Cardiac muscle cell (in vitro differentiated cells and primary cell): ENCODE results near the gene JAKMIP2. TPM values are rescaled to one million over a fixed set of nuclear protein-coding genes. Genes with fewer than 3 reads are reported as not detected.
A peak's percentile ranks its signal among the peaks of the same experiment; 100 is the strongest.
"Not testable (repeated sequence)": the region's sequence is repeated elsewhere in the genome, so short reads cannot be mapped to it uniquely, and the experiment has no call there.

Experiments used
- DNase-seq, 2 donors: peaks; one replicate each; pipeline versions ENCODE4 v3.0.0 to v3.0.0-alpha.2; 2010 to 2017; ENCODE audit warnings: low read depth in 1 of 2, low spot score in 1 of 2
- H3K27ac ChIP-seq: fragments of 200-600 bp; sonication (generic); 2 replicates; pipeline ENCODE4 v1.5.1; 2016
- H3K27me3 ChIP-seq: fragments of 200-600 bp; sonication (generic); 2 replicates; pipeline ENCODE4 v1.6.0; 2016; ENCODE audit warnings: control low read depth
- H3K36me3 ChIP-seq: fragments of 200-600 bp; sonication (generic); 2 replicates; pipeline ENCODE4 v1.5.1; 2016; ENCODE audit warnings: control low read depth
- H3K4me1 ChIP-seq: fragments of 200-600 bp; sonication (generic); 2 replicates; pipeline ENCODE4 v1.8.1; 2017; ENCODE audit warnings: low read depth, mild to moderate bottlenecking, mixed run types
- H3K4me3 ChIP-seq: fragments of 200-600 bp; sonication (generic); 2 replicates; pipeline ENCODE4 v1.5.1; 2016; ENCODE audit warnings: mild to moderate bottlenecking
- H3K9me3 ChIP-seq: fragments of 200-600 bp; sonication (generic); 2 replicates; pipeline ENCODE4 v1.5.1; 2017; ENCODE audit warnings: low read depth, mild to moderate bottlenecking, control low read depth
- CTCF ChIP-seq: IDR thresholded peaks from 2 replicates; pipeline ENCODE4 v1.5.1; 2012; ENCODE audit warnings: low read depth, mild to moderate bottlenecking, low read length
- polyA plus RNA-seq: library from polyadenylated mRNA; unstranded; fragments of >200 nt; fragmentation: Nextera tagmentation; extraction: Ambion mirVana; gene quantifications from 2 replicates; pipeline ENCODE4 v1.2.1, GENCODE V29; 2016
- total RNA-seq: library from RNA; depleted of rRNA; stranded (reverse); fragments of >200 nt; gene quantifications from 2 replicates; pipeline ENCODE4 v1.2.3, GENCODE V29; 2016

Gene JAKMIP2
- total and polyA plus RNA-seq, 2 experiments from 2014 or later: 14.5 to 15.9 TPM

GRCh38 chr5:147558826-147559225, 223.7 kb downstream of the JAKMIP2 start:
- H3K4me1 ChIP-seq: peaks cover 9% of the 10 kb centered on the region
- H3K9me3 ChIP-seq: no peaks in the 10 kb centered on the region
- H3K27me3 ChIP-seq: no peaks in the 10 kb centered on the region
- peak; percentile 83 for TF ChIP-seq CTCF
- no peaks in the 10 kb centered on the region for H3K36me3 ChIP-seq
- peak; percentile 74 to 88 for DNase-seq
- H3K4me3 ChIP-seq: no peak overlapping the region
- H3K27ac ChIP-seq: no peak overlapping the region

- peak in 1 of 2 donors; percentile 80 for DNase-seq
- H3K27me3 ChIP-seq: no peaks in the 10 kb centered on the region
- TF ChIP-seq CTCF: no peak
- H3K4me3 ChIP-seq: no peak overlapping the region
- no peaks in the 10 kb centered on the region for H3K36me3 ChIP-seq
- no peak overlapping the region for H3K27ac ChIP-seq
- no peaks in the 10 kb centered on the region for H3K9me3 ChIP-seq
- H3K4me1 ChIP-seq: peaks cover 9% of the 10 kb centered on the region
These were observed 224.4 kb downstream of the JAKMIP2 start for GRCh38 chr5:147557876-147558745.

- no peak for DNase-seq
- no peak overlapping the region for H3K27ac ChIP-seq
These were observed 227.4 kb downstream of the JAKMIP2 start for GRCh38 chr5:147555176-147555575.

GRCh38 chr5:147554261-147554817, 228.2 kb downstream of the JAKMIP2 start:
- Histone ChIP-seq H3K9me3 (no peaks in the 10 kb centered on the region), H3K4me1 (peaks cover 9% of the 10 kb centered on the region), H3K36me3 (no peaks in the 10 kb centered on the region), H3K27me3 (no peaks in the 10 kb centered on the region), H3K27ac (no peak overlapping the region), H3K4me3 (no peak overlapping the region)
- no peak for TF ChIP-seq CTCF
- DNase-seq: peak in 1 of 2 donors; percentile 89

More at GRCh38 chr5:147555176-147555575, 227.4 kb downstream of the JAKMIP2 start:
- Histone ChIP-seq H3K36me3 (no peaks in the 10 kb centered on the region), H3K9me3 (no peaks in the 10 kb centered on the region), H3K4me3 (no peak overlapping the region), H3K4me1 (peaks cover 9% of the 10 kb centered on the region), H3K27me3 (no peaks in the 10 kb centered on the region)
- TF ChIP-seq CTCF: no peak

GRCh38 chr5:147553817-147554216, 228.7 kb downstream of the JAKMIP2 start:
- not testable (repeated sequence) for H3K9me3 ChIP-seq, H3K4me1 ChIP-seq, H3K36me3 ChIP-seq, H3K27ac ChIP-seq, H3K4me3 ChIP-seq, DNase-seq, H3K27me3 ChIP-seq

- Histone ChIP-seq H3K27ac (no peak overlapping the region), H3K4me1 (peaks cover 5% of the 10 kb centered on the region), H3K36me3 (no peaks in the 10 kb centered on the region), H3K4me3 (no peak overlapping the region), H3K27me3 (no peaks in the 10 kb centered on the region), H3K9me3 (no peaks in the 10 kb centered on the region)
- no peak for DNase-seq
- TF ChIP-seq CTCF: no peak
These were observed 229.6 kb downstream of the JAKMIP2 start for GRCh38 chr5:147552897-147553296.
